Activated naive CD8-positive, alpha-beta T cell (primary cell): ENCODE results near the gene EIF4G2.
"Not testable (repeated sequence)": the region's sequence is repeated elsewhere in the genome, so short reads cannot be mapped to it uniquely, and the experiment has no call there.

Experiments
- H3K27ac Mint-ChIP-seq: one replicate; pipeline ENCODE4 v1.8.0; 2021; ENCODE audit warnings: mixed read lengths
- H3K27me3 Mint-ChIP-seq: one replicate; pipeline ENCODE4 v1.8.0; 2021; ENCODE audit warnings: mixed read lengths
- H3K36me3 Mint-ChIP-seq: one replicate; pipeline ENCODE4 v1.8.0; 2021; ENCODE audit warnings: mixed read lengths
- H3K4me1 Mint-ChIP-seq: one replicate; pipeline ENCODE4 v1.8.0; 2021; ENCODE audit warnings: low read depth, mixed read lengths
- H3K4me3 Mint-ChIP-seq: one replicate; pipeline ENCODE4 v1.8.0; 2021; ENCODE audit warnings: mild to moderate bottlenecking, mixed read lengths
- H3K9me3 Mint-ChIP-seq: one replicate; pipeline ENCODE4 v1.8.0; 2021; ENCODE audit warnings: low read depth, mixed read lengths

Gene EIF4G2

DNA sequence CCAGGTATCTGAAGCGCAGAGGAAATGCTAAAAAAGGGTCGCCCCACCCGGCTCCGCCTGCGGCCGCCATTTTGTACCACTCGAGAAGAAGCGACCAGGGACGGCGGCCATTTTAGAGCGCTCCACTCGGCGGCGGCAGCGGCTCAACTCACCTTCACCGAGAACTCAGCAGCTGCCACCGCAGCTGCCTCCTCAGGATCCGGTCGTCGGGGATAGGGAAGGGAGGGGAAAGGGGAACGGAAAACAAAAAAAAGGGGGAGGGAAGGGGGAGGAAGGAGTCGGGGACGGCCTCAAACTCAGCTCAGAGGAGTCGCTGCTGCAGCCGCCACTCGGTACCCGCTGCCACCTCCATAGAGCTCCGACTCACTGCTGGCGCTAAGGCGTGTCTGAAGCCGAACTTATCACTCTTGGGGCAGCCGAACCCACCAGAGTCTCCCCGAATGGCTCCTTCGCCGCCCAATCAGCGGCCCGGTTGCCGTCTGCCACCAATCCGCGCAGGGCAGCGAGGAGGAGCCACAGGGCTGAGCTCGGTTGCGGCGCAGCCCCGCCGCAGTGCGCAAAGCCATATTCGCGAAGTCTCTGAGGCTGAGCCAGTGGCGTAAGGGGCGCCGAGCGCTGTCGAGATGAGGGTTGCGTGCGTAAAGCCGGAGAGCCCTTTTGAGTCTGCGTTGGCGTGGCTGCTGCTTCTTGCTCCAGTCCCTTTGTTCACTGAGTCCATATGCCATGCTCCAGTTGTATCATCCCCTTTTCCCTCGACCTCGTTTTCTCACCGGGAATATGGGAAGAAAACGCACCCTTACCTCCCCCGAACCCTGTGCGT lies at the start of gene EIF4G2:
EIF4G2 (minus strand) TSS at position 374 of the 820 bp plus-strand sequence.
- Mint-ChIP-seq H3K4me1 (peaks cover 44% of the 10 kb centered on the region), H3K9me3 (no peaks in the 10 kb centered on the region), H3K27me3 (peaks cover 2% of the 10 kb centered on the region), H3K27ac (peak within 1 kb of the TSS; percentile 98), H3K36me3 (peaks cover 29% of the 10 kb centered on the region), H3K4me3 (peak within 1 kb of the TSS; percentile 93)

DNA sequence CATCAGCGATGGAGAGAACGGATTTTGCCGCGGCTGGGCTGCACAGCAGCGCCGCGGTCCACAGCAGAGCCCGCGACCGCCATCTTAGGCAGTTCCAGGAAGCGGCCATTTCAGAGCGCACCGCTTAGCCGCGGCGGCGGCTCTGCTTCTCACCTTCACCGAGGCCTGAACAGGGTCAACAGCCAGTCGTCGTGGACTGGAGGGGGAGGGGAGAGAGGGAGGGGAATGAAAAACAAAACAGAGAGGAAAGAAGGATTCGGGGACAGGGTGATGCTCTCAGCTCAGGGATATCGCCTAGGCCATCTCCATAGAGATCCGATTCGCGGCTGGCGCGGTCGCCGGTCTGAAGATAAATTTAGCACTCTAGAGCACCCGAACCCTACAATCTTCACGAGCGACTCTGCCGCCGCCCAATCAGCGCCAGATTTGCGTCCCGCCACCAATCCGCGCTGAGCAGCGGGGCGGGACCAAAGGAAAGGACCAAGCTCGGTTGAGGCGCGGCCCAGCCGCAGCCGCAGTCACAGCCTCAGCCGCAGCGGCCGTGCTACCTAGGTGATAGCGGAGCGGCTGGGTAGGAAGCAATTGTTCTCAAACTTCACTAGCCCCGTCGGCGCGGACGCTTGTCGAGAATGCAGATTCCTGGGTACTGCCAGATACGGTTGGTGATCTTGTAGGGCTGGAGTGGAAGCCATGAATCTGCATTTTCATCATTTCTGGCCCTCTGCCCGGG lies 49.1 kb upstream of the EIF4G2 start, which contains the start of gene ZBED5:
ZBED5 (minus strand) TSS at position 345 of the 730 bp plus-strand sequence. CDS start 3,108 bp downstream, outside the sequence.
- Mint-ChIP-seq H3K36me3 (peaks cover 13% of the 10 kb centered on the region), H3K4me3 (peak within 1 kb of the TSS; percentile 96), H3K27me3 (no peaks in the 10 kb centered on the region), H3K4me1 (peaks cover 56% of the 10 kb centered on the region), H3K27ac (peak within 1 kb of the TSS; percentile 100), H3K9me3 (no peaks in the 10 kb centered on the region)

- Mint-ChIP-seq H3K27ac (peak overlapping the region; percentile 100), H3K36me3 (peaks cover 14% of the 10 kb centered on the region), H3K9me3 (no peaks in the 10 kb centered on the region), H3K4me1 (peaks cover 52% of the 10 kb centered on the region), H3K27me3 (no peaks in the 10 kb centered on the region), H3K4me3 (peak overlapping the region; percentile 96)
Observed at GRCh38 chr11:10857459-10857708, 48.7 kb upstream of the EIF4G2 start.

DNA sequence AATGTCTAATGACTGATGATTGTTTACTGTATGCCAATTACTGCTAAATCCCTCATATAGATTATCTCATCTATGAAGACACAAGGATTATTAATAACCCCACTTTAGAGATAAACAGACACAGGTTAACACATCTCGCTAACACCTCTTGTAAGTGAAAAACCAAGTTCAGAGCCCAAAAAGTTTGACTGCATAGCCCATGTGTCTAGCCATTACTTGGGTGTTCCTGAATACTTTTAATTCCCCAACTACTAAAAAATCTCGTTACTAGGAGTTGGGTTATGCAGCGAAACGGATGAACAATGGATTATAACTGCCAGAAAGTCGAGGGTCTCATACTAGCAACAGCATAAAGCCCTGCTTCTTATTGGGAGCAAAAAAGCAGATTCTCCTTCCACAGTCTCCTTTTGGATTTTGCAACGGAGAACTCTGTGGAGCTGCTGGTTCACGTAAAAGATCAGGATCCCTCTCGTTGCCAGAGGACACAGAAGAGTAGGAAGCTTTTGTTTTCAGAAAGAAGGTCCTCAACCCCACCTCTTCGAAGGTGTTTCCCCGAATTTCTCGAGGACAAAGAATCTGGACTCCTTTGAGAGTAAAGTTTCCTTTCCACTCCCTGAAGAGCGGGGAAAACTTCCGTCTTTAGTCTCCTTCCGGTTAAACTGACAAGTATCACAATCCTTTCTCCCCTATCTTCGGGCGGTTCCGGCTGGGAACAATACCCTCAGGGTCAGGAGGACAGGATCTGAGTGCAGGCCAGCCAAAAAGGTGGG lies 48.1 kb upstream of the EIF4G2 start:
- peaks cover 55% of the 10 kb centered on the region for H3K4me1 Mint-ChIP-seq

DNA sequence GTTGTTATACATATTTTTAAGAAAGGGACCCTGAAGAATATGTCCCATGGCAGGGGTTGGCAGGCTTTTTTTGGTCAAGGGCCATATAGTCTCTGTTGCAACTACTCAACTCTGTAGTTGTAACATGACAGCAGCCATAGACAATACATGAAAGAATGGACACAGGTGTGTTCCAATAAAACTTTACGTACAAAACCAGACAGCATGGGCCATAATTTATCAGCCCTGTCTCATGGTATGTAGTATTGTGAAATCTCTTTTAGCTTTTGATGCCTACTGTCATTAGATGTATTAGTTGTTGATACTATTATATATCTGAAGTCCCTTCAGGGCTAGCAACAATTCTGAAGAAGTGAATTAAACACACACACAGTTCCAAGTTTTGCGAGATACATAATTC lies 46.6 kb upstream of the EIF4G2 start:
- Mint-ChIP-seq H3K4me1 (peaks cover 52% of the 10 kb centered on the region), H3K9me3 (no peaks in the 10 kb centered on the region), H3K27ac (no peak overlapping the region), H3K36me3 (peaks cover 20% of the 10 kb centered on the region), H3K4me3 (no peak overlapping the region), H3K27me3 (no peaks in the 10 kb centered on the region)

More for the DNA sequence above, 48.1 kb upstream of the EIF4G2 start:
- Mint-ChIP-seq H3K9me3 (no peaks in the 10 kb centered on the region), H3K27me3 (no peaks in the 10 kb centered on the region), H3K4me3 (peak overlapping the region; percentile 96), H3K27ac (peak overlapping the region; percentile 100), H3K36me3 (peaks cover 19% of the 10 kb centered on the region)

GRCh38 chr11:10847960-10848860 lies 39.5 kb upstream of the EIF4G2 start:
- peaks cover 36% of the 10 kb centered on the region for H3K4me1 Mint-ChIP-seq
- H3K27ac Mint-ChIP-seq, result no peak overlapping the region
- H3K9me3 Mint-ChIP-seq, result no peaks in the 10 kb centered on the region
- H3K4me3 Mint-ChIP-seq, result no peak overlapping the region
- H3K27me3 Mint-ChIP-seq, result no peaks in the 10 kb centered on the region
- H3K36me3 Mint-ChIP-seq, result peaks cover 9% of the 10 kb centered on the region

- Mint-ChIP-seq H3K4me1 (peaks cover 25% of the 10 kb centered on the region), H3K4me3 (no peak overlapping the region), H3K9me3 (no peaks in the 10 kb centered on the region), H3K36me3 (peaks cover 2% of the 10 kb centered on the region), H3K27ac (peak overlapping the region; percentile 64), H3K27me3 (no peaks in the 10 kb centered on the region)
Observed at GRCh38 chr11:10846660-10847059, 37.9 kb upstream of the EIF4G2 start.

DNA sequence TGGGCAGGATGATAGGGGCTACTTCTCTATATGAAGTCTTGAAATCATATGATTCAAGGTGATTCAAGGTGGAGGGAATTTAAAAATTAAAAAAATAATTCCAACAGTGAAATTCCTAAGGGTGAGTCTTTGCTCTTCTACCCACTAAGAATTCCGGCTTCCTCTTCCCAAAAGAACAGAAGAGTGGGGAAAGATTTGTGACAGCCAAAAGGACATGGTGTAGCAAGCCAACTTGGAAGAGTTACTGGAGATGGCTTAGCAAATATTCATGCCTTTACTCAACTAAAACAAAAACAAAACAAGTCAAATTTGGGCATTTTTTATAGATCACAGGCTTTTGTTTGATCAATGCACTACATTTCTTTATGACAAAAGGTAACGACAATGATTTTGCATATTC lies 36.9 kb upstream of the EIF4G2 start:
- Mint-ChIP-seq H3K27ac (no peak overlapping the region), H3K4me3 (no peak overlapping the region), H3K9me3 (no peaks in the 10 kb centered on the region), H3K27me3 (no peaks in the 10 kb centered on the region), H3K4me1 (peaks cover 25% of the 10 kb centered on the region), H3K36me3 (peaks cover 2% of the 10 kb centered on the region)

GRCh38 chr11:10844796-10845195 lies 36.1 kb upstream of the EIF4G2 start:
- H3K36me3 Mint-ChIP-seq, result peaks cover 2% of the 10 kb centered on the region
- H3K27me3 Mint-ChIP-seq, result no peaks in the 10 kb centered on the region
- no peaks in the 10 kb centered on the region for H3K9me3 Mint-ChIP-seq
- H3K27ac Mint-ChIP-seq, result no peak overlapping the region
- peaks cover 25% of the 10 kb centered on the region for H3K4me1 Mint-ChIP-seq
- no peak overlapping the region for H3K4me3 Mint-ChIP-seq

GRCh38 chr11:10844356-10844755 lies 35.6 kb upstream of the EIF4G2 start:
- H3K9me3 Mint-ChIP-seq, result no peaks in the 10 kb centered on the region
- no peaks in the 10 kb centered on the region for H3K27me3 Mint-ChIP-seq
- no peaks in the 10 kb centered on the region for H3K36me3 Mint-ChIP-seq
- H3K27ac Mint-ChIP-seq, result no peak overlapping the region
- peaks cover 25% of the 10 kb centered on the region for H3K4me1 Mint-ChIP-seq
- H3K4me3 Mint-ChIP-seq, result no peak overlapping the region

- Mint-ChIP-seq H3K4me3 (no peak overlapping the region), H3K9me3 (no peaks in the 10 kb centered on the region), H3K27ac (no peak overlapping the region), H3K27me3 (no peaks in the 10 kb centered on the region), H3K36me3 (no peaks in the 10 kb centered on the region), H3K4me1 (peaks cover 3% of the 10 kb centered on the region)
Observed at GRCh38 chr11:10838881-10839280, 30.2 kb upstream of the EIF4G2 start.

DNA sequence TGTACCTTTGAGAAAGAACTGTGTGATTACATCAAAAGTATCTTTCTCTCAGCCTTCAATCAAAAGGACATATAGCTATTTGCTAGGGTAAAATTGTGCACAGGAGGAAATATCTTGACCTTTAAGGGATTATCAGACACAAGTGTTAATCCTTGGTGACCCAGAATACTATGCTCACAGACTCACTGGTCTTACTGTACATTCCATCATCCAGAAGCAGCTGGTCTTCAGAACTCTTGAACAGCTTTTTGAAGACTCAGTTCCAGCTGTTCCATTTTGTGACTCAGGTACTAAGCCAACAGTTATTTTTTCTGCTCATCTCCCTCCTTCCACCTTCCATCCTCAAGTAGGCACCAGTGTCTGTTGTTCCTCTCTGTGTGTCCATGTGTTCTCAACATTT lies 29.4 kb upstream of the EIF4G2 start:
- no peaks in the 10 kb centered on the region for H3K36me3 Mint-ChIP-seq

DNA sequence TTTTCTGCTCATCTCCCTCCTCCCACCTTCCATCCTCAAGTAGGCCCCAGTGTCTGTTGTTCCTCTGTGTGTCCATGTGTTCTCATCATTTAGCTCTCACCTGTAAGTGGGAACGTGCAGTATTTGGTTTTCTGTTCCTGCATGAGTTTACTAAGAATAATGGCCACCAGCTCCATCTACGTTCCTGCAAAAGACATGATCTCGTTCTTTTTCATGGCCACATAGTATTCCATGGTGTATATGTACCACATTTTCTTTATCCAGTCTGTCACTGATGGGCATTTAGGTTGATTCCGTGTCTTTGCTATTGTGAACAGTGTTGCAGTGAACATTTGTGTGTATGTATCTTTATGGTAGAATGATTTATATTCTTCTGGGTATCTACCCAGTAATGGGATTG lies 28.2 kb upstream of the EIF4G2 start:
- H3K4me3 Mint-ChIP-seq, H3K36me3 Mint-ChIP-seq: not testable (repeated sequence)

More for the DNA sequence above, 29.4 kb upstream of the EIF4G2 start:
- no peaks in the 10 kb centered on the region for H3K27me3 Mint-ChIP-seq
- no peak overlapping the region for H3K27ac Mint-ChIP-seq
- H3K4me3 Mint-ChIP-seq, result no peak overlapping the region
- peaks cover 3% of the 10 kb centered on the region for H3K4me1 Mint-ChIP-seq
- no peaks in the 10 kb centered on the region for H3K9me3 Mint-ChIP-seq

GRCh38 chr11:10829139-10829538 lies 20.4 kb upstream of the EIF4G2 start:
- Mint-ChIP-seq H3K27ac (no peak overlapping the region), H3K27me3 (no peaks in the 10 kb centered on the region), H3K4me3 (no peak overlapping the region), H3K36me3 (peaks cover 7% of the 10 kb centered on the region), H3K4me1 (peaks cover 7% of the 10 kb centered on the region), H3K9me3 (no peaks in the 10 kb centered on the region)

More for the DNA sequence above, 28.2 kb upstream of the EIF4G2 start:
- H3K9me3 Mint-ChIP-seq, H3K27me3 Mint-ChIP-seq, H3K27ac Mint-ChIP-seq, H3K4me1 Mint-ChIP-seq: not testable (repeated sequence)
